HG02943 (cell line): ENCODE data around the gene COL23A1.

Source experiments
- ATAC-seq: cut with Tn5 transposase; IDR thresholded peaks from one replicate; pipeline ENCODE4 v1.9.1; 2021; ENCODE audit warnings: mild to moderate bottlenecking, low read depth, moderate library complexity; ENCODE audit not compliant: unreplicated experiment

The COL23A1 gene

GRCh38 chr5:178465861-178466288 is 124.3 kb downstream of the COL23A1 start:
- ATAC-seq = no peak

- no peak for ATAC-seq
Measured at GRCh38 chr5:178465228-178465860, 124.8 kb downstream of the COL23A1 start.

- no peak for ATAC-seq
Measured at GRCh38 chr5:178464431-178465048, 125.7 kb downstream of the COL23A1 start.

- no peak for ATAC-seq
Measured at GRCh38 chr5:178463321-178464155, 126.7 kb downstream of the COL23A1 start.

GRCh38 chr5:178462816-178463215 is 127.4 kb downstream of the COL23A1 start:
- ATAC-seq = no peak

- no peak for ATAC-seq
Measured at GRCh38 chr5:178462076-178462475, 128.1 kb downstream of the COL23A1 start.

GRCh38 chr5:178461004-178461730 is 129.0 kb downstream of the COL23A1 start:
- no peak for ATAC-seq

GRCh38 chr5:178460598-178460997 is 129.6 kb downstream of the COL23A1 start:
- ATAC-seq = no peak

- ATAC-seq = no peak
Measured at GRCh38 chr5:178460174-178460573, 130.0 kb downstream of the COL23A1 start.

GRCh38 chr5:178458140-178458539 is 132.1 kb downstream of the COL23A1 start:
- ATAC-seq = no peak

- ATAC-seq = no peak
Measured at GRCh38 chr5:178457471-178457870, 132.7 kb downstream of the COL23A1 start.

GRCh38 chr5:178455480-178455835 is 134.7 kb downstream of the COL23A1 start:
- ATAC-seq = no peak

GRCh38 chr5:178454821-178455479 is 135.2 kb downstream of the COL23A1 start:
- ATAC-seq = no peak

- ATAC-seq = no peak
Measured at GRCh38 chr5:178454303-178454702, 135.9 kb downstream of the COL23A1 start.

GRCh38 chr5:178453224-178453623 is 137.0 kb downstream of the COL23A1 start:
- no peak for ATAC-seq

- ATAC-seq = no peak
Measured at GRCh38 chr5:178450121-178451028, 139.8 kb downstream of the COL23A1 start.

- ATAC-seq = no peak
Measured at GRCh38 chr5:178449163-178450070, 140.8 kb downstream of the COL23A1 start.

- no peak for ATAC-seq
Measured at GRCh38 chr5:178445534-178445933, 144.7 kb downstream of the COL23A1 start.
